Epithelial cell of esophagus (primary cell): ENCODE results near the gene RABGGTB.

ENCODE experiments used
- DNase-seq: peaks from one replicate; pipeline ENCODE4 v3.0.0; 2010; ENCODE audit warnings: low read depth
- H3K4me3 ChIP-seq: 2 replicates; pipeline ENCODE4 v1.5.1; 2011; ENCODE audit warnings: mild to moderate bottlenecking, low read length, control low read depth
- TF ChIP-seq, protein P1 (sequence below): IDR thresholded peaks from 2 replicates; pipeline ENCODE4 v1.5.1; 2011; ENCODE audit warnings: low read depth, mild to moderate bottlenecking, low read length, control low read depth, inconsistent platforms; ENCODE audit not compliant: insufficient read depth; ENCODE audit errors: missing control alignments

The RABGGTB gene

DNA sequence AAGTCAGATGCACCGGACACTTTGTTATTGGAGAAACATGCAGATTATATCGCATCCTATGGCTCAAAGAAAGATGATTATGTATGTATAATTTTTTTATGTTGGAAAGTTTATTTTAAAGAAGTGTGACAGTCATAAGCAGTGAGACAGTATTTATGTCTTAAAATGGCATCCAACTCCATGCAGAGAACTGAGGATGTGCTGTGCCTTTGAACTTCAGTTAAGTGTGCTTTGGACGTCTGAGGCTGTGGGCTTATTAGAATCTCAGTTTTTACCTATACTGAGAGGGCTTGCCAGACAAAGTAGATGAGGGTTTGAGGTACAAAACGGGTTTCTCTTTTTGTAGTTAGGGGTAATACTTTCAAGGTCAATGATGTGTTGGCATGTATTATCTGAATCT is 1.5 kb downstream of the RABGGTB start:
- TF ChIP-seq, protein P1, sequence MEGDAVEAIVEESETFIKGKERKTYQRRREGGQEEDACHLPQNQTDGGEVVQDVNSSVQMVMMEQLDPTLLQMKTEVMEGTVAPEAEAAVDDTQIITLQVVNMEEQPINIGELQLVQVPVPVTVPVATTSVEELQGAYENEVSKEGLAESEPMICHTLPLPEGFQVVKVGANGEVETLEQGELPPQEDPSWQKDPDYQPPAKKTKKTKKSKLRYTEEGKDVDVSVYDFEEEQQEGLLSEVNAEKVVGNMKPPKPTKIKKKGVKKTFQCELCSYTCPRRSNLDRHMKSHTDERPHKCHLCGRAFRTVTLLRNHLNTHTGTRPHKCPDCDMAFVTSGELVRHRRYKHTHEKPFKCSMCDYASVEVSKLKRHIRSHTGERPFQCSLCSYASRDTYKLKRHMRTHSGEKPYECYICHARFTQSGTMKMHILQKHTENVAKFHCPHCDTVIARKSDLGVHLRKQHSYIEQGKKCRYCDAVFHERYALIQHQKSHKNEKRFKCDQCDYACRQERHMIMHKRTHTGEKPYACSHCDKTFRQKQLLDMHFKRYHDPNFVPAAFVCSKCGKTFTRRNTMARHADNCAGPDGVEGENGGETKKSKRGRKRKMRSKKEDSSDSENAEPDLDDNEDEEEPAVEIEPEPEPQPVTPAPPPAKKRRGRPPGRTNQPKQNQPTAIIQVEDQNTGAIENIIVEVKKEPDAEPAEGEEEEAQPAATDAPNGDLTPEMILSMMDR = no peak
- peak overlapping the region; percentile 96 for H3K4me3 ChIP-seq
- no peak for DNase-seq

DNA sequence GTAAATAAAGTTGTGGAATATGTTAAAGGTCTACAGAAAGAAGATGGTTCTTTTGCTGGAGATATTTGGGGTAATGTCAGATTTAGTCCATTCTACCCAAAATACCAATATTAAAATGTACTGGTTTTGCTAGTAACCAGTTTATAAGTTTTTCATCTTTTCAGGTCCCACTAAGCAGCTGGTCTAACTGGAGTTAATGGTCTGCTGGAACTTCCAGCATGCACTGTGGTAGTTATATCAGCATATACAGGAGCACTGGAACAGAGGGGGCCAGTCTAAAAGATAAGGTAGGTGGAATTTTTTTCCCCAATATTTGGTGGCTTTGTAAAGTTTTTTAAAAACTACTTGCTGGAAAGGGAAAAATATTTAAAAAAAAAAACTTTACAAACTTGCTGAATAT is 3.9 kb downstream of the RABGGTB start:
- no peak for DNase-seq
- TF ChIP-seq, protein P1 = no peak
- peak overlapping the region; percentile 96 for H3K4me3 ChIP-seq

- DNase-seq = peak; percentile 59
- H3K4me3 ChIP-seq = peak overlapping the region; percentile 20
- TF ChIP-seq, protein P1 = no peak
Observed at GRCh38 chr1:75791022-75791421, 5.0 kb downstream of the RABGGTB start.

DNA sequence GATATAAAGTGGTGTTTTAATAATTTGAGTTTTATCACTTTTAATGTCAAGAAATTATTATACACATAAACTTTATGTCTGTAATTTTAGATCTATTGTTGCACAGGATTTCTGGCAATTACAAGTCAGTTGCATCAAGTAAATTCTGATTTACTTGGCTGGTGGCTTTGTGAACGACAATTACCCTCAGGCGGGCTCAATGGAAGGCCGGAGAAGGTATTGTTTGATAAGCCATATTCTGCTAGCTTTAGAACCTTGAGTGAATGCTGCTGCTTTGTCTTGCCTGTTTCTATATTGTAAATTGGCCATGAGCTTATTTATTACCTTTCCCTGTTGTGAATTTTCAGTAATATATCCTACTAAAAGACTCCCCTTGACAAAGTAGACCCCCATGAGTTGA is 6.0 kb downstream of the RABGGTB start:
- TF ChIP-seq, protein P1 = no peak
- no peak for DNase-seq
- H3K4me3 ChIP-seq = no peak overlapping the region

DNA sequence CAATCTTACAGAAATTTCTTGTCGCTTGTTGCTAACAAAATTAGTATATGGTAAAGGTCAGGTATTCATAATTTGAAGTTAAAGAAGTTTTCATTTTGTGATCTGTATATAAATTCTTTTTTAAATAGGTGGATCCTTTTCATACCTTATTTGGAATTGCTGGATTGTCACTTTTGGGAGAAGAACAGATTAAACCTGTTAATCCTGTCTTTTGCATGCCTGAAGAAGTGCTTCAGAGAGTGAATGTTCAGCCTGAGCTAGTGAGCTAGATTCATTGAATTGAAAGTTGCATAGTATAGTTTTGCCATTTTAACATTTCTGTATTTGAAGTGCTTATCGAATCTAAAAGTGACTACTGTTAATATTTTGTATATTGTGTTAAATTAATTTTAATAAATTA is 8.3 kb downstream of the RABGGTB start:
- peak; percentile 30 for DNase-seq
- no peak overlapping the region for H3K4me3 ChIP-seq
- TF ChIP-seq, protein P1 = no peak

DNA sequence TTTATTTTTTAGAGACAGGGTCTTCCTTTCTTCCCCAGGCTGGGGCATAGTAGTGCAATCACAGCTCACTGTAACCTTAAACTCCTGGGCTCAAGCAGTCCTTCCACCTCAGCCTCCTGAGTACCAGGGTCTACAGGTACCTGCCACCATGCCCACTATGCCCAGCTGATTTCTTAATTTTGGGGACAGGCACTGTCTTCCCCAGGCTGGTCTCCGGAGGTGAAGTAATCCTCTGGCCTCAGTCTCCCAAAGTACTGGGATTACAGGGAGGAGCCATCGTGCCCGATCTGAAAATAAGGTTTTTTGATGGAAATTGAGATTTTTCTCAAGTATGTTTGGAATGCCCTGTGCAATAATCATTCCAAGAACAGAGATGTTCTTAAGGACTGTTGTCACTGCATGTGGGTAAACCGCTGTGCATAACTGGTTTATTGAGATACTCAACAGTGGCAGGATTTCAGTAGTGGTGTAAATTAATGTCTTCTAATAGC is 9.7 kb downstream of the RABGGTB start:
- H3K4me3 ChIP-seq = no peak overlapping the region
- TF ChIP-seq, protein P1 = no peak
- no peak for DNase-seq
